GM18861 (cell line): ENCODE measurements around the gene ITPK1.

Experiments
- ATAC-seq: cut with Tn5 transposase; IDR thresholded peaks from one replicate; pipeline ENCODE4 v1.9.1; 2021; ENCODE audit not compliant: unreplicated experiment

Gene ITPK1

GRCh38 chr14:93030761-93031160, 85.0 kb downstream of the ITPK1 start:
- ATAC-seq: no peak

GRCh38 chr14:93029911-93030508, 85.7 kb downstream of the ITPK1 start:
- ATAC-seq: no peak

GRCh38 chr14:93029417-93029816, 86.3 kb downstream of the ITPK1 start:
- no peak for ATAC-seq

GRCh38 chr14:93028724-93029076, 87.0 kb downstream of the ITPK1 start:
- no peak for ATAC-seq

- ATAC-seq: no peak
These were observed 87.7 kb downstream of the ITPK1 start for GRCh38 chr14:93027810-93028723.

- ATAC-seq: no peak
These were observed 89.4 kb downstream of the ITPK1 start for GRCh38 chr14:93026339-93026738.

GRCh38 chr14:93025055-93025454, 90.7 kb downstream of the ITPK1 start:
- no peak for ATAC-seq

GRCh38 chr14:93024493-93024892, 91.2 kb downstream of the ITPK1 start:
- no peak for ATAC-seq

- ATAC-seq: no peak
These were observed 91.8 kb downstream of the ITPK1 start for GRCh38 chr14:93023802-93024434.

GRCh38 chr14:93023039-93023438, 92.7 kb downstream of the ITPK1 start:
- ATAC-seq: no peak

- no peak for ATAC-seq
These were observed 95.8 kb downstream of the ITPK1 start for GRCh38 chr14:93019970-93020369.

- no peak for ATAC-seq
These were observed 96.3 kb downstream of the ITPK1 start for GRCh38 chr14:93019367-93019843.

- no peak for ATAC-seq
These were observed 97.4 kb downstream of the ITPK1 start for GRCh38 chr14:93018366-93018765.

- ATAC-seq: no peak
These were observed 97.8 kb downstream of the ITPK1 start for GRCh38 chr14:93017898-93018297.

GRCh38 chr14:93017301-93017797, 98.4 kb downstream of the ITPK1 start:
- no peak for ATAC-seq

GRCh38 chr14:93016275-93016845, 99.4 kb downstream of the ITPK1 start:
- ATAC-seq: no peak

- no peak for ATAC-seq
These were observed 100.2 kb downstream of the ITPK1 start for GRCh38 chr14:93015505-93015904.

GRCh38 chr14:93015064-93015463, 100.7 kb downstream of the ITPK1 start:
- ATAC-seq: no peak

GRCh38 chr14:93014058-93015023, 101.4 kb downstream of the ITPK1 start:
- no peak for ATAC-seq
